ENCODE data around the gene SCD5. TPM values are rescaled to one million over a fixed set of nuclear protein-coding genes. Genes with fewer than 3 reads are reported as not detected.

Gene SCD5
- total and polyA plus RNA-seq, 2 of the 13 experiments (the other 11 are each of a cell fraction or from before 2014, with no cell fraction given): not detected

GRCh38 chr4:82643994-82644733 is 154.4 kb downstream of the SCD5 start (continued):
- no peak for TF ChIP-seq UBTF (CRISPR knock-in tag; IDR thresholded peaks at IDR 0.05)

GRCh38 chr4:82642331-82642730 is 156.3 kb downstream of the SCD5 start:
- no peak for FAIRE-seq
- 5% methylated on average over 7 of the region's 7 CpGs for WGBS (ENCODE audit: low lambda C conversion rate)
- TF ChIP-seq ZNF550 (CRISPR knock-in tag; IDR thresholded peaks at IDR 0.05; ENCODE audit: borderline replicate concordance): no peak
- no peak for TF ChIP-seq ZNF207 (IDR thresholded peaks at IDR 0.05; ENCODE audit: borderline replicate concordance)
- no peak for TF ChIP-seq AFF4 (CRISPR knock-in tag; IDR thresholded peaks at IDR 0.05)
- TF ChIP-seq ZBTB21 (CRISPR knock-in tag; IDR thresholded peaks at IDR 0.05): no peak
- TF ChIP-seq MAFK (conservative IDR thresholded peaks at IDR 0.05 in 1 of 2, IDR thresholded peaks at IDR 0.05 in 1 of 2; ENCODE audit: low read length in 2 of 2): no peak
- no peak for TF ChIP-seq ZNF800 (CRISPR knock-in tag; IDR thresholded peaks at IDR 0.05)
- TF ChIP-seq FUBP1 (CRISPR knock-in tag; IDR thresholded peaks at IDR 0.05; ENCODE audit: borderline replicate concordance): no peak
- no peak for TF ChIP-seq HBP1 (CRISPR knock-in tag; IDR thresholded peaks at IDR 0.05; ENCODE audit: low read depth)

More at GRCh38 chr4:82642331-82642730, 156.3 kb downstream of the SCD5 start:
- Histone ChIP-seq H3K4me1 (ENCODE audit: insufficient read depth, low read length) (peaks cover 8% of the 10 kb centered on the region; the same call in 1 of the 2 replicates), H3K4me2 (ENCODE audit: low read depth, low read length) (no peak overlapping the region), H3K9ac (ENCODE audit: insufficient read depth, low read depth, low read length) (no peak overlapping the region), H3K9me3 (ENCODE audit: low read length) (no peaks in the 10 kb centered on the region), H3K36me3 (replicated peaks in 1 of 2; ENCODE audit: control insufficient read depth in 1 of 2, insufficient read depth in 2 of 2, low read length in 2 of 2) (no peaks in the 10 kb centered on the region), H2AFZ (ENCODE audit: low read length) (no peak overlapping the region), H3K4me3 (replicated peaks in 1 of 3; ENCODE audit: insufficient read depth in 1 of 3, low read depth in 2 of 3, low read length in 3 of 3) (no peak overlapping the region), H3K27me3 (ENCODE audit: control insufficient read depth in 1 of 2, insufficient read depth in 2 of 2, low read length in 2 of 2) (peaks cover 0 to 2% of the 10 kb centered on the region in 2 experiments; a peak in 2 of 5 replicates), H3K27ac (ENCODE audit: extremely low read length, insufficient read depth, low read length) (no peak overlapping the region), H4K20me1 (ENCODE audit: insufficient read depth, low read length) (no peaks in the 10 kb centered on the region), H3K79me2 (ENCODE audit: insufficient read depth, low read length) (no peaks in the 10 kb centered on the region)
- ChIA-PET CTCF (ENCODE audit: low intra/inter-chr PET ratio, low total read pairs) (no interaction called here), POLR2A (no interaction called here)
- ATAC-seq (no peak), DNase-seq (ENCODE audit: low spot score) (no peak)
- in situ Hi-C loops (cut with HindIII; ENCODE audit: extremely low pct_ligation_motif_present, low pct_unique_long_range_greater_than_20kb) (no loop called here), intact Hi-C loops (cut with micrococcal nuclease; ENCODE audit: unreplicated experiment) (no loop called here)
- BruUV-seq (replicated peaks): no TSS peak
